GM10266 (cell line): ENCODE data around the gene PTPRF.

ENCODE experiments used
- DNase-seq: peaks from one replicate; pipeline ENCODE4 v3.0.0; 2012; ENCODE audit errors: extremely low spot score
- CTCF ChIP-seq: IDR thresholded peaks from 2 replicates; pipeline ENCODE4 v1.5.1; 2012; ENCODE audit warnings: mild to moderate bottlenecking, low read depth; ENCODE audit not compliant: control insufficient read depth, insufficient read depth; ENCODE audit errors: missing control alignments

Gene PTPRF

GRCh38 chr1:43537423-43538142 is 6.9 kb downstream of the PTPRF start:
- no peak for TF ChIP-seq CTCF
- DNase-seq: no peak

- no peak for TF ChIP-seq CTCF
- no peak for DNase-seq
These were observed 7.4 kb downstream of the PTPRF start for GRCh38 chr1:43538143-43538487.

- TF ChIP-seq CTCF: no peak
- DNase-seq: no peak
These were observed 8.3 kb downstream of the PTPRF start for GRCh38 chr1:43538969-43539368.

GRCh38 chr1:43539726-43540434 is 9.2 kb downstream of the PTPRF start:
- no peak for DNase-seq
- TF ChIP-seq CTCF: no peak

GRCh38 chr1:43540653-43541071 is 10.0 kb downstream of the PTPRF start:
- no peak for TF ChIP-seq CTCF
- no peak for DNase-seq

- no peak for DNase-seq
- TF ChIP-seq CTCF: no peak
These were observed 10.5 kb downstream of the PTPRF start for GRCh38 chr1:43541141-43541540.

- DNase-seq: no peak
- no peak for TF ChIP-seq CTCF
These were observed 11.2 kb downstream of the PTPRF start for GRCh38 chr1:43541721-43542401.
